ENCODE results near the gene DSP. TPM values are rescaled to one million over a fixed set of nuclear protein-coding genes. Genes with fewer than 3 reads are reported as not detected.

DSP gene
- total RNA-seq, 2 donors from 2014 or later, result 60.6 to 211 TPM

- H3K36me3 ChIP-seq, result no peaks in the 10 kb centered on the region
- no peaks in the 10 kb centered on the region for H3K27me3 ChIP-seq (replicated peaks; ENCODE audit: insufficient read depth)
- H3K4me3 ChIP-seq, result no peak overlapping the region
- no peak overlapping the region for H3K27ac ChIP-seq
- WGBS, result 89% methylated on average over 10 of the region's 10 CpGs
- no peaks in the 10 kb centered on the region for H3K9me3 ChIP-seq
- DNase-seq (ENCODE audit: low spot score), result no peak
- H3K4me1 ChIP-seq (replicated peaks), result no peaks in the 10 kb centered on the region
- TF ChIP-seq, protein P1, sequence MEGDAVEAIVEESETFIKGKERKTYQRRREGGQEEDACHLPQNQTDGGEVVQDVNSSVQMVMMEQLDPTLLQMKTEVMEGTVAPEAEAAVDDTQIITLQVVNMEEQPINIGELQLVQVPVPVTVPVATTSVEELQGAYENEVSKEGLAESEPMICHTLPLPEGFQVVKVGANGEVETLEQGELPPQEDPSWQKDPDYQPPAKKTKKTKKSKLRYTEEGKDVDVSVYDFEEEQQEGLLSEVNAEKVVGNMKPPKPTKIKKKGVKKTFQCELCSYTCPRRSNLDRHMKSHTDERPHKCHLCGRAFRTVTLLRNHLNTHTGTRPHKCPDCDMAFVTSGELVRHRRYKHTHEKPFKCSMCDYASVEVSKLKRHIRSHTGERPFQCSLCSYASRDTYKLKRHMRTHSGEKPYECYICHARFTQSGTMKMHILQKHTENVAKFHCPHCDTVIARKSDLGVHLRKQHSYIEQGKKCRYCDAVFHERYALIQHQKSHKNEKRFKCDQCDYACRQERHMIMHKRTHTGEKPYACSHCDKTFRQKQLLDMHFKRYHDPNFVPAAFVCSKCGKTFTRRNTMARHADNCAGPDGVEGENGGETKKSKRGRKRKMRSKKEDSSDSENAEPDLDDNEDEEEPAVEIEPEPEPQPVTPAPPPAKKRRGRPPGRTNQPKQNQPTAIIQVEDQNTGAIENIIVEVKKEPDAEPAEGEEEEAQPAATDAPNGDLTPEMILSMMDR (IDR thresholded peaks at IDR 0.05), result no peak
- TF ChIP-seq POLR2AphosphoS5 (IDR thresholded peaks at IDR 0.05) (no peak), POLR2A (IDR thresholded peaks at IDR 0.05) (no peak)
- intact Hi-C loops (cut with DNase I), result no loop called here
Measured at GRCh38 chr6:7500752-7501282, 40.7 kb upstream of the DSP start.

- Histone ChIP-seq H3K27me3 (replicated peaks; ENCODE audit: insufficient read depth) (no peaks in the 10 kb centered on the region), H3K4me3 (no peak overlapping the region), H3K27ac (no peak overlapping the region), H3K36me3 (no peaks in the 10 kb centered on the region), H3K4me1 (replicated peaks) (no peaks in the 10 kb centered on the region), H3K9me3 (no peaks in the 10 kb centered on the region)
- WGBS, result 88% methylated on average over 11 of the region's 11 CpGs
- no peak for DNase-seq (ENCODE audit: low spot score)
- intact Hi-C loops (cut with DNase I), result no loop called here
- TF ChIP-seq POLR2AphosphoS5 (IDR thresholded peaks at IDR 0.05), result no peak
- no peak for TF ChIP-seq POLR2A (IDR thresholded peaks at IDR 0.05)
- TF ChIP-seq, protein P1 (IDR thresholded peaks at IDR 0.05), result no peak
Measured at GRCh38 chr6:7502743-7503142, 38.7 kb upstream of the DSP start.

- TF ChIP-seq, protein P1 (IDR thresholded peaks at IDR 0.05), result no peak
- TF ChIP-seq POLR2AphosphoS5 (IDR thresholded peaks at IDR 0.05), result no peak
- no peak for TF ChIP-seq POLR2A (IDR thresholded peaks at IDR 0.05)
- Histone ChIP-seq H3K4me3 (no peak overlapping the region), H3K9me3 (no peaks in the 10 kb centered on the region), H3K27ac (no peak overlapping the region), H3K36me3 (no peaks in the 10 kb centered on the region), H3K27me3 (replicated peaks; ENCODE audit: insufficient read depth) (no peaks in the 10 kb centered on the region), H3K4me1 (replicated peaks) (no peaks in the 10 kb centered on the region)
- intact Hi-C loops (cut with DNase I), result no loop called here
- 92% methylated on average over 6 of the region's 6 CpGs for WGBS
- no peak for DNase-seq (ENCODE audit: low spot score)
Measured at GRCh38 chr6:7504041-7504440, 37.4 kb upstream of the DSP start.

DNA sequence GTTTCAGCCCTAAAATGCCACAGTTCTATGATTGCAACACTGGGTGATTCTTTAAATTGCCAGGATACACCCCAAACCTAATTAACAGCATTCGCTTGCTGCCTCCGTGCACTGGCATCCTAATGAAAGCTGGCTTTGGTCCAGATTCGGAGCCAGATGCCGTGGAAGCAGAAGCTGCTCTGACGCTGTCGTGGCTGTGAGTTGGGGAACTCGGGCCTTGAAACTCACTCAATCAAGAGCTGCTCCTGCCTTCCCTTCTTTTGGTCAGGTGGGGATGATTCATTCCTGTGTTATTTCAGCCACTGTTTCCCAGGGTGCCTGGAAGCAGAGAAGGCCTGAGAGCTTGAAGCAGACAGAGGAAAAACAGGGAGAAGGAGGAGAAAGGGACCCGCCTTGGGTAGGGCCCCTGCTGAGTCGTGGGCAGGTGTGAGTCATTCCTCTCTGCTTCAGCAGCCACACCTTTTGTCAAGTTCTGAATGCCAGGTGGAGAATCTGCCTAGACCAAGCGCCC is 36.2 kb upstream of the DSP start:
- H3K27ac ChIP-seq, result peak overlapping the region; percentile 38 to 45
- DNase-seq (ENCODE audit: low spot score), result peak; percentile 58
- H3K27me3 ChIP-seq (replicated peaks; ENCODE audit: insufficient read depth), result no peaks in the 10 kb centered on the region
- H3K4me3 ChIP-seq, result no peak overlapping the region
- TF ChIP-seq POLR2AphosphoS5 (IDR thresholded peaks at IDR 0.05) (peak; percentile 43), POLR2A (IDR thresholded peaks at IDR 0.05) (no peak)
- TF ChIP-seq, protein P1 (IDR thresholded peaks at IDR 0.05), result no peak
- no peaks in the 10 kb centered on the region for H3K4me1 ChIP-seq (replicated peaks)
- intact Hi-C loops (cut with DNase I), result no loop called here
- no peaks in the 10 kb centered on the region for H3K9me3 ChIP-seq
- WGBS, result 18% methylated on average over 10 of the region's 10 CpGs
- no peaks in the 10 kb centered on the region for H3K36me3 ChIP-seq

- intact Hi-C loops (cut with DNase I), result no loop called here
- Histone ChIP-seq H3K4me3 (no peak overlapping the region), H3K9me3 (no peaks in the 10 kb centered on the region), H3K27ac (no peak overlapping the region), H3K27me3 (replicated peaks; ENCODE audit: insufficient read depth) (no peaks in the 10 kb centered on the region), H3K36me3 (no peaks in the 10 kb centered on the region), H3K4me1 (replicated peaks) (no peaks in the 10 kb centered on the region)
- DNase-seq (ENCODE audit: low spot score), result no peak
- no peak for TF ChIP-seq POLR2A (IDR thresholded peaks at IDR 0.05)
- no peak for TF ChIP-seq POLR2AphosphoS5 (IDR thresholded peaks at IDR 0.05)
- TF ChIP-seq, protein P1 (IDR thresholded peaks at IDR 0.05), result no peak
- WGBS, result 95% methylated on average over 6 of the region's 6 CpGs
Measured at GRCh38 chr6:7507600-7507999, 33.9 kb upstream of the DSP start.
